Neural cell (in vitro differentiated cells): ENCODE measurements around the gene NTRK1. TPM values are rescaled to one million over a fixed set of nuclear protein-coding genes. Genes with fewer than 3 reads are reported as not detected.

Experiments
- H2AFZ ChIP-seq: fragments of 200-600, 300-800 bp; sonication (generic), shearing (Covaris generic); 2 replicates; pipeline ENCODE4 v1.6.0; 2014; ENCODE audit warnings: low read depth, mild to moderate bottlenecking, antibody characterized with exemption, low read length, moderate library complexity
- H3F3A ChIP-seq: fragments of 200-600 bp; shearing (Covaris generic); 2 replicates; pipeline ENCODE4 v1.6.1; 2016; ENCODE audit warnings: mild to moderate bottlenecking, moderate library complexity, mixed read lengths, antibody characterized with exemption, low read length; ENCODE audit not compliant: insufficient read depth, poor library complexity, severe bottlenecking
- H3K27ac ChIP-seq: fragments of 200-600, 300-800 bp; sonication (generic), shearing (Covaris generic); 2 replicates; pipeline ENCODE4 v1.5.1; 2014; ENCODE audit warnings: mild to moderate bottlenecking, low read length, moderate library complexity
- H3K27me3 ChIP-seq: fragments of 300-800, 200-600 bp; sonication (generic), shearing (Covaris generic); 2 replicates; pipeline ENCODE4 v1.6.0; 2014; ENCODE audit warnings: mild to moderate bottlenecking, low read depth, low read length, moderate library complexity; ENCODE audit not compliant: insufficient read depth
- H3K36me3 ChIP-seq: fragments of 300-800, 200-600 bp; sonication (generic), shearing (Covaris generic); 2 replicates; pipeline ENCODE4 v1.5.1; 2014; ENCODE audit warnings: mild to moderate bottlenecking, antibody characterized with exemption, low read length, moderate library complexity; ENCODE audit not compliant: insufficient read depth
- H3K4me2 ChIP-seq: fragments of 300-800, 200-600 bp; sonication (generic), shearing (Covaris generic); 2 replicates; pipeline ENCODE4 v1.6.0; 2014; ENCODE audit warnings: mild to moderate bottlenecking, low read length
- H3K4me3 ChIP-seq: fragments of 300-800, 200-600 bp; sonication (generic), shearing (Covaris generic); 2 replicates; pipeline ENCODE4 v1.5.1; 2014; ENCODE audit warnings: mild to moderate bottlenecking, low read length, moderate library complexity
- H3K79me2 ChIP-seq: fragments of 200-600 bp; shearing (Covaris generic); replicated peaks from 2 replicates; pipeline ENCODE4 v1.6.0; 2014; ENCODE audit warnings: mild to moderate bottlenecking, low read length, moderate library complexity; ENCODE audit not compliant: insufficient read depth
- H3K9ac ChIP-seq: fragments of 300-800, 200-600 bp; sonication (generic), shearing (Covaris generic); 2 replicates; pipeline ENCODE4 v1.6.1; 2016; ENCODE audit warnings: mild to moderate bottlenecking, low read length, mixed read lengths
- H3K9me2 ChIP-seq: fragments of 200-600 bp; shearing (Covaris generic); 2 replicates; pipeline ENCODE4 v1.6.1; 2016; ENCODE audit warnings: mild to moderate bottlenecking, low read length, mixed read lengths; ENCODE audit not compliant: insufficient read depth
- H3K9me3 ChIP-seq: fragments of 200-600, 300-800 bp; sonication (generic), shearing (Covaris generic); 2 replicates; pipeline ENCODE4 v1.6.1; 2016; ENCODE audit warnings: mild to moderate bottlenecking, mixed run types, low read length, moderate library complexity, mixed read lengths
- H4K20me1 ChIP-seq: fragments of 200-600 bp; shearing (Covaris generic); 2 replicates; pipeline ENCODE4 v1.6.1; 2016; ENCODE audit warnings: mild to moderate bottlenecking, mixed run types; ENCODE audit not compliant: insufficient read depth
- CTCF ChIP-seq: fragments of 450-650 bp; IDR thresholded peaks from 2 replicates; pipeline ENCODE4 v1.5.1; 2014; ENCODE audit warnings: antibody characterized with exemption, mild to moderate bottlenecking, moderate library complexity; ENCODE audit not compliant: poor library complexity, severe bottlenecking
- EP300 ChIP-seq: fragments of 450-650 bp; conservative IDR thresholded peaks from 2 replicates; pipeline ENCODE4 v1.6.1; 2014; ENCODE audit warnings: antibody characterized with exemption, mild to moderate bottlenecking, moderate library complexity; ENCODE audit not compliant: poor library complexity, severe bottlenecking
- EZH2 ChIP-seq: fragments of 200-600, 300-800 bp; shearing (Covaris generic), sonication (generic); IDR thresholded peaks from 2 replicates; pipeline ENCODE4 v1.6.1; 2014; ENCODE audit warnings: antibody characterized with exemption, low read length, borderline replicate concordance, mild to moderate bottlenecking; ENCODE audit not compliant: insufficient read depth, poor library complexity, severe bottlenecking
- MXI1 ChIP-seq: fragments of 450-650 bp; conservative IDR thresholded peaks from 2 replicates; pipeline ENCODE4 v1.6.1; 2014; ENCODE audit warnings: antibody characterized with exemption, mild to moderate bottlenecking; ENCODE audit not compliant: poor library complexity, severe bottlenecking
- POLR2AphosphoS5 ChIP-seq: IDR thresholded peaks from 2 replicates; pipeline ENCODE4 v1.6.1; 2012
- RAD21 ChIP-seq: fragments of 450-650 bp; conservative IDR thresholded peaks from 2 replicates; pipeline ENCODE4 v1.6.1; 2014; ENCODE audit warnings: antibody characterized with exemption, mild to moderate bottlenecking, moderate library complexity
- SMC3 ChIP-seq: fragments of 450-650 bp; conservative IDR thresholded peaks from 2 replicates; pipeline ENCODE4 v1.6.1; 2014; ENCODE audit warnings: antibody characterized with exemption, mild to moderate bottlenecking, moderate library complexity; ENCODE audit not compliant: poor library complexity
- TAF1 ChIP-seq: IDR thresholded peaks from 2 replicates; pipeline ENCODE4 v1.6.1; 2012; ENCODE audit warnings: low read depth
- polyA plus RNA-seq: library from polyadenylated mRNA; depleted of rRNA; stranded (reverse); fragments of >200 nt; gene quantifications from 2 replicates; pipeline ENCODE4 v1.2.3, GENCODE V29; 2014
- TF ChIP-seq, protein P1 (sequence below): IDR thresholded peaks from 2 replicates; pipeline ENCODE4 v1.6.1; 2012; ENCODE audit warnings: borderline replicate concordance

Gene NTRK1
- polyA plus RNA-seq, 1 donor from 2014 or later: 4.9 TPM

DNA sequence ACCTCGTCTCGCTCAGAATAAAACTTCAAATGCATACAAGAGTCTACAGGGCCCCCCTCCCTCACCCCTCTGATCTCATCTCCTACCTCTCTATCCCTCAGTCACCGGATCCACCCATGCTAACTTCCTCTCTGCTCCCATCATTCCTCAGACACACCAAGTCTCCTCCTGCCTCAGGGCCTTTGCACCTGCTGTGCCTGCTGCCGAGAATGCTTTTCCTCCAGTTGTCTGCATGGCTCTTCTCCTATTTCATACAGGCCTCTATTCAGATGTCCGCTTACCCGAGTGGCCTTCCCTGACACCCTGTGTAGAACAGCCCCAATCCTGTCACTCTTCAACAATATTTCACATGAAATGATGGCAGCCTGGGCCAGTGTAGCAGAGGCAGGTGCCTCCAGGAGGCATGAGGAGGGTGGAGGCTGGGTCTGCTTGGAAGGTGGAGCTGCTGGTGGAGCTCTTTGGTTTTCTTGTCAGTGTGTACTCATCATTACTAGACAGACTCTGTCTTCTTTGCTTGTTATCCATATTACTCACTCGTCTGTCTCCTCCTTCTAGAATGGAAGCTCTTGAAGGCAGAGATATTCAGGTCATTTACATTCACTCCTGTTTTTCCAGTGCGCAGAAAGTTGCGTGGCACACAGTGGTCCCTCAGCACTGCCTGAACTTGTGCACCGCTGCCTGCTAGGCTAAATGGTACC lies 48.2 kb upstream of the NTRK1 start:
- Histone ChIP-seq H3K79me2 (no peaks in the 10 kb centered on the region), H2AFZ (no peak overlapping the region), H4K20me1 (no peaks in the 10 kb centered on the region), H3K9ac (no peak overlapping the region), H3K9me2 (no peaks in the 10 kb centered on the region), H3K27ac (no peak overlapping the region), H3K36me3 (no peaks in the 10 kb centered on the region), H3K4me3 (no peak overlapping the region), H3K9me3 (no peaks in the 10 kb centered on the region), H3K27me3 (peaks cover 13% of the 10 kb centered on the region), H3F3A (no peaks in the 10 kb centered on the region), H3K4me2 (no peak overlapping the region)
- TF ChIP-seq SMC3: no peak
- no peak for TF ChIP-seq CTCF
- no peak for TF ChIP-seq TAF1
- TF ChIP-seq, protein P1, sequence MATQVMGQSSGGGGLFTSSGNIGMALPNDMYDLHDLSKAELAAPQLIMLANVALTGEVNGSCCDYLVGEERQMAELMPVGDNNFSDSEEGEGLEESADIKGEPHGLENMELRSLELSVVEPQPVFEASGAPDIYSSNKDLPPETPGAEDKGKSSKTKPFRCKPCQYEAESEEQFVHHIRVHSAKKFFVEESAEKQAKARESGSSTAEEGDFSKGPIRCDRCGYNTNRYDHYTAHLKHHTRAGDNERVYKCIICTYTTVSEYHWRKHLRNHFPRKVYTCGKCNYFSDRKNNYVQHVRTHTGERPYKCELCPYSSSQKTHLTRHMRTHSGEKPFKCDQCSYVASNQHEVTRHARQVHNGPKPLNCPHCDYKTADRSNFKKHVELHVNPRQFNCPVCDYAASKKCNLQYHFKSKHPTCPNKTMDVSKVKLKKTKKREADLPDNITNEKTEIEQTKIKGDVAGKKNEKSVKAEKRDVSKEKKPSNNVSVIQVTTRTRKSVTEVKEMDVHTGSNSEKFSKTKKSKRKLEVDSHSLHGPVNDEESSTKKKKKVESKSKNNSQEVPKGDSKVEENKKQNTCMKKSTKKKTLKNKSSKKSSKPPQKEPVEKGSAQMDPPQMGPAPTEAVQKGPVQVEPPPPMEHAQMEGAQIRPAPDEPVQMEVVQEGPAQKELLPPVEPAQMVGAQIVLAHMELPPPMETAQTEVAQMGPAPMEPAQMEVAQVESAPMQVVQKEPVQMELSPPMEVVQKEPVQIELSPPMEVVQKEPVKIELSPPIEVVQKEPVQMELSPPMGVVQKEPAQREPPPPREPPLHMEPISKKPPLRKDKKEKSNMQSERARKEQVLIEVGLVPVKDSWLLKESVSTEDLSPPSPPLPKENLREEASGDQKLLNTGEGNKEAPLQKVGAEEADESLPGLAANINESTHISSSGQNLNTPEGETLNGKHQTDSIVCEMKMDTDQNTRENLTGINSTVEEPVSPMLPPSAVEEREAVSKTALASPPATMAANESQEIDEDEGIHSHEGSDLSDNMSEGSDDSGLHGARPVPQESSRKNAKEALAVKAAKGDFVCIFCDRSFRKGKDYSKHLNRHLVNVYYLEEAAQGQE: no peak
- no peak for TF ChIP-seq RAD21
- TF ChIP-seq EP300: no peak
- TF ChIP-seq MXI1: no peak
- no peak for TF ChIP-seq EZH2
- TF ChIP-seq POLR2AphosphoS5: no peak

DNA sequence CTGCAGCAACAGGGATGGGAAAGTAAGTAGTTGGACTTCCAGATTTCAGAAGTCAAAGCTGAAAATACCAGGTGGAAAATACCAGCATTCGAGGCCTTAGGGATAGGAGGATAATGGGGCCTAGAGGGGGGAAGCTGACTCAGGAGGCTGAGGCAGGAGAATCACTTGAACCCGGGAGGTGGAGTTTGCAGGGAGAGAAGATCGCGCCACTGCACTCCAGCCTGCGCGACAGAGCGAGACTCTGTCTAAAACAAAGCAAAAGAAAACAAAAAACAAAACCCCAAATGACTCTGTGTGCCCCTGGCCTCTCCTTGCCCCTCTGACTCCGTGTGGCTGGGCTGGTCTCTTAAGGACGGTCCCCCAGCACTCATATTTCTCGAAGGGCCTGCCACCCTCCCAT lies 47.4 kb upstream of the NTRK1 start:
- no peak overlapping the region for H2AFZ ChIP-seq
- H3K27me3 ChIP-seq: peaks cover 13% of the 10 kb centered on the region
- peak overlapping the region; percentile 62 for H3K4me3 ChIP-seq
- no peak overlapping the region for H3K9ac ChIP-seq
- no peak overlapping the region for H3K4me2 ChIP-seq
- H3K9me3 ChIP-seq: no peaks in the 10 kb centered on the region
- no peaks in the 10 kb centered on the region for H3K9me2 ChIP-seq
- H3F3A ChIP-seq: no peaks in the 10 kb centered on the region
- H4K20me1 ChIP-seq: no peaks in the 10 kb centered on the region
- no peak overlapping the region for H3K27ac ChIP-seq
- H3K36me3 ChIP-seq: no peaks in the 10 kb centered on the region
- no peaks in the 10 kb centered on the region for H3K79me2 ChIP-seq
- TF ChIP-seq MXI1: no peak
- no peak for TF ChIP-seq TAF1
- TF ChIP-seq CTCF: no peak
- no peak for TF ChIP-seq SMC3
- no peak for TF ChIP-seq EZH2
